Gastroesophageal sphincter (tissue), 4 donors: Measurements from ENCODE around the gene HELB. TPM values are rescaled to one million over a fixed set of nuclear protein-coding genes. Genes with fewer than 3 reads are reported as not detected.
"Not testable (repeated sequence)": the region's sequence is repeated elsewhere in the genome, so short reads cannot be mapped to it uniquely, and the experiment has no call there.

ENCODE experiments used
- ATAC-seq: fragments of 150-250 bp; one replicate; pipeline ENCODE4 v1.9.1; 2016; ENCODE audit warnings: mild to moderate bottlenecking, moderate library complexity
- H3K27ac ChIP-seq, 4 donors: fragments of 200-600 bp; sonication (generic) in 3 of 4; 1 replicate in 3 of 4; 2 replicates in 1 of 4; pipeline ENCODE4 v1.5.1; 2016 to 2019
- H3K27me3 ChIP-seq: fragments of 200-600 bp; sonication (generic); one replicate; pipeline ENCODE4 v1.5.1; 2019
- H3K36me3 ChIP-seq, 2 donors: fragments of 200-600 bp; sonication (generic); one replicate each; pipeline ENCODE4 v1.5.1; 2019; ENCODE audit warnings: control low read depth in 1 of 2
- H3K4me1 ChIP-seq, 3 donors: fragments of 200-600 bp; sonication (generic); 1 replicate in 2 of 3; 2 replicates in 1 of 3; pipeline ENCODE4 v1.5.1; 2016 to 2019; ENCODE audit warnings: control low read depth in 2 of 3
- H3K4me3 ChIP-seq, 2 donors: fragments of 200-600 bp; sonication (generic); one replicate each; pipeline ENCODE4 v1.5.1; 2019; ENCODE audit warnings: mild to moderate bottlenecking in 1 of 2, moderate library complexity in 1 of 2
- H3K9me3 ChIP-seq, 3 donors: fragments of 200-600 bp; sonication (generic); one replicate each; pipeline ENCODE4 v1.5.1; 2017 to 2019; ENCODE audit warnings: control low read depth in 2 of 3
- CTCF ChIP-seq, 4 experiments: fragments of 200-600 bp in 2 of 4; fragments of 450-650 bp in 2 of 4; sonication (generic) in 1 of 4; IDR thresholded peaks; one replicate each; pipeline ENCODE4 v1.5.1; 2017 to 2019; ENCODE audit warnings: antibody characterized with exemption in 4 of 4, mild to moderate bottlenecking in 2 of 4, moderate library complexity in 2 of 4
- EP300 ChIP-seq: sonication (generic); formaldehyde crosslinking; IDR thresholded peaks from one replicate; pipeline ENCODE4 v1.6.1; 2017; ENCODE audit warnings: antibody characterized with exemption, mild to moderate bottlenecking
- POLR2A ChIP-seq, 2 donors: fragments of 450-650 bp; IDR thresholded peaks; one replicate each; pipeline ENCODE4 v1.6.1; 2017; ENCODE audit warnings: antibody characterized with exemption in 2 of 2, mild to moderate bottlenecking in 2 of 2, moderate library complexity in 1 of 2
- POLR2AphosphoS5 ChIP-seq: sonication (generic); formaldehyde crosslinking; IDR thresholded peaks from one replicate; pipeline ENCODE4 v1.6.1; 2017; ENCODE audit warnings: antibody characterized with exemption
- WGBS, 2 donors: methylation state at CpG; one replicate each; pipeline ENCODE4 v1.1.5; 2018; ENCODE audit warnings: low coverage in 1 of 2; 5-methylcytosine and 5-hydroxymethylcytosine counted together
- total RNA-seq, 4 donors: library from RNA; depleted of rRNA; stranded (reverse); fragments of >200 nt; gene quantifications; one replicate each; pipeline ENCODE4 v1.1.0, GENCODE V29; 2016

The HELB gene
- total RNA-seq, 4 donors from 2014 or later: 0.78 to 3.0 (median 1.5) TPM

GRCh38 chr12:66297080-66297479 is 5.2 kb upstream of the HELB start:
- no peaks in the 10 kb centered on the region for H3K9me3 ChIP-seq
- H3K4me1 ChIP-seq: peaks cover 0 to 9% (median 0%) of the 10 kb centered on the region in 3 donors
- no peak overlapping the region for H3K27ac ChIP-seq
- 61 to 78% methylated on average over 4 of the region's 4 CpGs for WGBS, 2 donors
- no peak overlapping the region for H3K4me3 ChIP-seq
- TF ChIP-seq EP300 (no peak), POLR2A (IDR thresholded peaks at IDR 0.05) (no peak), CTCF (IDR thresholded peaks at IDR 0.05) (no peak), POLR2AphosphoS5 (no peak)
- peaks cover 6% of the 10 kb centered on the region for H3K27me3 ChIP-seq
- no peak for ATAC-seq
- H3K36me3 ChIP-seq: no peaks in the 10 kb centered on the region

- Histone ChIP-seq H3K4me1 (peaks cover 0 to 12% (median 0%) of the 10 kb centered on the region in 3 donors), H3K27me3 (peaks cover 6% of the 10 kb centered on the region), H3K36me3 (no peaks in the 10 kb centered on the region), H3K27ac (no peak overlapping the region), H3K9me3 (no peaks in the 10 kb centered on the region), H3K4me3 (no peak overlapping the region)
- 77 to 90% methylated on average over 3 of the region's 3 CpGs for WGBS, 2 donors
- ATAC-seq: no peak
- TF ChIP-seq EP300 (no peak), POLR2A (IDR thresholded peaks at IDR 0.05) (no peak), POLR2AphosphoS5 (no peak), CTCF (IDR thresholded peaks at IDR 0.05) (no peak)
These were observed 4.4 kb upstream of the HELB start for GRCh38 chr12:66297923-66298322.

GRCh38 chr12:66302827-66303169 is 505 bp downstream of the HELB start:
- Histone ChIP-seq H3K9me3 (no peaks in the 10 kb centered on the region), H3K27ac (peak overlapping the region in 3 of 4 donors; percentile 79 to 87 (median 81)), H3K36me3 (no peaks in the 10 kb centered on the region), H3K27me3 (no peaks in the 10 kb centered on the region), H3K4me3 (peak overlapping the region; percentile 44 to 67), H3K4me1 (peaks cover 0 to 30% (median 6%) of the 10 kb centered on the region in 3 donors)
- no peak for TF ChIP-seq EP300
- TF ChIP-seq POLR2AphosphoS5: no peak
- no peak for TF ChIP-seq POLR2A (IDR thresholded peaks at IDR 0.05)
- TF ChIP-seq CTCF (IDR thresholded peaks at IDR 0.05): no peak
- 0 to 12% methylated on average over 3 to 5 of the region's 6 CpGs for WGBS, 2 donors
- ATAC-seq: no peak

- H3K9me3 ChIP-seq, H3K36me3 ChIP-seq, ATAC-seq, H3K27me3 ChIP-seq: not testable (repeated sequence)
- 80 to 82% methylated on average over 2 to 5 of the region's 14 CpGs for WGBS, 2 donors
- peak overlapping the region in 1 of 2 donors; percentile 67 for H3K4me3 ChIP-seq
- peaks cover 0 to 30% (median 6%) of the 10 kb centered on the region in 3 donors for H3K4me1 ChIP-seq
- H3K27ac ChIP-seq: peak overlapping the region in 2 of 4 donors; percentile 10 to 79
These were observed 1.1 kb downstream of the HELB start for GRCh38 chr12:66303316-66303804.

GRCh38 chr12:66304296-66304900 is 2.1 kb downstream of the HELB start:
- no peaks in the 10 kb centered on the region for H3K9me3 ChIP-seq
- no peak overlapping the region for H3K27ac ChIP-seq
- no peaks in the 10 kb centered on the region for H3K27me3 ChIP-seq
- H3K4me1 ChIP-seq: peaks cover 0 to 30% (median 6%) of the 10 kb centered on the region in 3 donors
- WGBS, 2 donors: 66 to 78% methylated on average over 6 of the region's 6 CpGs
- ATAC-seq: no peak
- no peak for TF ChIP-seq EP300
- no peak for TF ChIP-seq POLR2AphosphoS5
- no peak for TF ChIP-seq POLR2A (IDR thresholded peaks at IDR 0.05)
- no peak for TF ChIP-seq CTCF (IDR thresholded peaks at IDR 0.05)
- no peak overlapping the region for H3K4me3 ChIP-seq
- H3K36me3 ChIP-seq: peaks cover 0 to 5% of the 10 kb centered on the region in 2 donors
